ENCODE data around the gene SLC33A1.
"Not testable (repeated sequence)": the region's sequence is repeated elsewhere in the genome, so short reads cannot be mapped to it uniquely, and the experiment has no call there.

Gene SLC33A1

GRCh38 chr3:155854141-155854940 lies at the start of gene SLC33A1:
TSS of gene SLC33A1 (minus strand) at chr3:155854427. CDS start at chr3:155853997, 430 bp downstream.
- peak; percentile 98 for DNase-seq (ENCODE audit: low read depth)

DNA sequence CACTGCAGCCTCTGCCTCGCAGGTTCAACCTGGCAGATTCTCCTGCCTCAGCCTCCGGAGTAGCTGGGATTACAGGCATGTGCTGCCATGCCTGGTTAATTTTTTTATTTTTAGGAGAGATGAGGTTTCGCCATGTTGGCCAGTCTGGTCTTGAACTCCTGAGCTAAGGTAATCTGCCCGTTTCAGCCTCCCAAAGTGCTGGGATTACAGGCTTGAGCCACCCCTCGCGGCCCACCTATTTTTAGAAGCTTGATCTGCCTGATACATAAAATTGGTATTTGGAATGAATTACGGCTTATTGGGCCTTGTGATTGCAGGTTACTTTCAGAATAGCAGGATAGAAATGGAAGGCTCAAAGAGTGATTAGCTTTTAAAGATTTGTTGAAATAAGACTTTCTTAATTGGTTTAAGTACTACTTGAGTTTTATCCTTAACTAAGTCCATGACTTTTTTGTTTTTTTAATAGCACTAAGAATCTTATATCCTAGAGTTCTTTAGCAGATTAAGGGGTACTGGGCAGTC lies 41.2 kb upstream of the SLC33A1 start:
- no peak for DNase-seq (ENCODE audit: low read depth)

DNA sequence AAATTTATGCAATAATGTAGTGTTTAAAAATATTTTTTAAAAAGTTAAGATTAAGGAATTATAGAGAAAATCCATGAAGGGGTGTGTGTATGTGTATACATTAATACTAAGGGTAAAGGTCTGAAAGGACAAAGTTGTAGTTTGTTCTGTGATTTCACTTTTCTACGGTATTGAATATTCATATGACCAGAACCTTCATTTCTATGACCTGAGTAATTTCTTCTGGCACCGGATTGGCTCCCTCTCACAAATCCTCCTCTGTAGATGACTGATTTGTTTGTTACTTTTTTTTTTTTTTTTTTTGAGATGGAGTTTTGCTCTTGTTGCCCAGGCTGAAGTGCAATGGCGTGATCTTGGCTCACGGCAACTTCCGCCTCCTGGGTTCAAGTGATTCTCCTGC lies 37.1 kb upstream of the SLC33A1 start:
- DNase-seq (ENCODE audit: low read depth): no peak

- no peak for DNase-seq (ENCODE audit: low read depth)
Observed at GRCh38 chr3:155890671-155891190, 36.5 kb upstream of the SLC33A1 start.

DNA sequence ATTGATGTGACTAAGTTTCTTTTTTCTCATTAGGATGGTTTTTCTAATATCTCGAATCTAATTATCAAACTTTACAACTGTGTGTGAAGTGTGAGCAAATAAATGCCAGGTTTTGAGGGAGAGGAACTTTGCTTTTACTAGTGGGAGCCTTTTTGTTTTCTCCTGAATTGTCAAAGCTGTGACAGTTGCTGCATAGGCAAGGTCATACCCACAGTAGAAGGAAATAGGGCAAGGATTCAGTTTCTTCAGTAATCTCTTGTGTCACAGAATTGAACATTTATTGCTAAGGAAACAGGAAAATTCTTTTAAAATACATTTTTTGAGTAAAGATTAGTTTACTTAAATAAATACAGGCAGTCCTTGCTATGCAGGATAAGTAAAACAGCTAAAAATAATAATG lies 35.7 kb upstream of the SLC33A1 start:
- no peak for DNase-seq (ENCODE audit: low read depth)

DNA sequence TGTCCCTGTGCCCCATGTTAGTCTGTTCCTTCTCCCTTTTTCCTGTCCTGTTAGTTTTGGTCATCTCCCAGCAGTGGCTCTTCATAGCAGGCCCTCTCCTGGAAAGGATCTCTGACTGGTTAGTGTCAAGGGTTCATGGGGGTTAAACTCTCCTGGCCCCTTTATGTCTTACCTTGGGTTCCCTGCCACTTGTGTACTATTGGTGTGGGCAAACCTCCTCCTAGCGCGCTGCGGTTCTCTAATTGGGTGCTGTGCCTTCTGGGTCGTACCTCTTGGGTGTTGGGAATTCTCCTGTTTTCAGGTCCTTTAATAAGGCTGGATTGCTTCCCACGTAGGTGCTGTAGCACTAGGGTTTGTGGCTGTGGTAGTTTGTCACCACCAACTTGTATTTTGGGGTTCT lies 35.0 kb upstream of the SLC33A1 start:
- no peak for DNase-seq (ENCODE audit: low read depth)

GRCh38 chr3:155886915-155887314 lies 32.7 kb upstream of the SLC33A1 start:
- no peak for DNase-seq (ENCODE audit: low read depth)

DNA sequence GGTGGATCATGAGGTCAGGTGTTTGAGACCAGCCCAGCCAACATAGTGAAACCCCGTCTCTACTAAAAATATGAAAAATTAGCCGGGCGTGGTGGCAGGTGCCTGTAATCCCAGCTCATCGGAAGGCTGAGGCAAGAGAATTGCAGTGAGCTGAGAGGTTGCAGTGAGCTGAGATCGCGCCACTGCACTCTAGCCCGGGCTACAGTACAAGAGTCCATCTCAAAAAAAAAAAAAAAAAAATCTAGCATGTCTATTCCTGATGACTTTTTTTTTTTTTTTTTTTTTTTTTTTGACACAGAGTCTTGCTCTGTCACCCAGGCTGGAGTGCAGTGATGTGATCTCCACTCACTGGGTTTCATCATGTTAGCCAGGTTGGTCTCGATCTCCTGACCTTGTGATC lies 32.1 kb upstream of the SLC33A1 start:
- DNase-seq (ENCODE audit: low read depth): not testable (repeated sequence)

DNA sequence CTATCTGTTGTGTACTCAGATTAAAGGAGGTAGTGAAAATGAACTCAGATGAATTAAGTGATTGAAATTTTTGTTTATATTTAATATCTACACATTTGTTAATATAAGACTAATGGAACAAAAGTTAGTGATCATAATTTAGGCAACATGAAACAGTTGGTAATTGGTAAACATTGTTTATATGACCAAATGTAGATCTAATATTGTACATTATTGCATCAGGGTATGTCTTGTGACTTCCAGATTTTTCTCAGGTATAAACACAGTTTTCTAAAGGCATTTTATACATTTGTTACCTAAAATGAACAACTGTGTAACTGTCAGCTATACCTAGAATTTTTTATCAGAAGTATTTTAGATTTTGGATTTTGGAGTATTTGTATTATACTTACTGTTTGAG lies 31.1 kb upstream of the SLC33A1 start:
- DNase-seq (ENCODE audit: low read depth): no peak

GRCh38 chr3:155884292-155884691 lies 30.1 kb upstream of the SLC33A1 start:
- no peak for DNase-seq (ENCODE audit: low read depth)

GRCh38 chr3:155880286-155880685 lies 26.1 kb upstream of the SLC33A1 start:
- DNase-seq (ENCODE audit: low read depth): no peak

DNA sequence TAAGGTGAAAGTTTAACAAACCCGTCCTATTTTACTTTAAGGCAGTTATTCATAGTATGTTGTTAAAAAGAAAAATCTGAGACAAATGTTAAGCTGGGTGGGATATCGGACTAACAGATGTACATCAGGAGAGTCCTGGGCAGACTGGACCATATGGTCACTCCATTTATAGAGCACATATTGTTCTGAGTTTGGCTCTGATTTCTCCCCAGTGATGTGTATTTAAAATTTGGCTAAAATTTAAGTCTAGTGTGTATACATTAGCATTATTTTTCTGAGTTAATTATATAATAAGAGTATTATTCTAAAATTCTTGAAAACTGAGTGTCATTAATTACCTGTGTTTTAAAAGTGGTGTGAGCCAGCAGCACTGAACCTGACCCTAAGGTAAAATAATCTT lies 22.3 kb upstream of the SLC33A1 start:
- no peak for DNase-seq (ENCODE audit: low read depth)

DNA sequence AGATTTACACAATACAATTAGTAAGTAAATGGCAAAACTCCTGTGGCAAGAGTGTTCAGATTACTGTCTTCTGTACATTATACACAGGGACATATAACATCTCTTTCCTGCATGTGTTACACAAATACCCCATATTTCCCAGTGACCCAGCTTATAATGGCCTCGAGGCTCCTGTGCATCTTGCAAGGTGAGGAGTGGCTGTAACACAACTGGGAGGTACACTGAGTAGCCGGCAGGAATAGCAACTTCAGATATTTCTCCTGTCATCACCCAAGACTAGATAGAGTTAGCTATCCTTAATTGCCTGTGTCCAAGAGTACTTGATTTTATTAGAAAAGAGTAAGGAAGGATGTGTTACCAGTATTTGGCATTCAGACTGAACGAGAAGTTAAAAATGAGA lies 21.8 kb upstream of the SLC33A1 start:
- no peak for DNase-seq (ENCODE audit: low read depth)

- no peak for DNase-seq (ENCODE audit: low read depth)
Observed at GRCh38 chr3:155872904-155873646, 18.8 kb upstream of the SLC33A1 start.

DNA sequence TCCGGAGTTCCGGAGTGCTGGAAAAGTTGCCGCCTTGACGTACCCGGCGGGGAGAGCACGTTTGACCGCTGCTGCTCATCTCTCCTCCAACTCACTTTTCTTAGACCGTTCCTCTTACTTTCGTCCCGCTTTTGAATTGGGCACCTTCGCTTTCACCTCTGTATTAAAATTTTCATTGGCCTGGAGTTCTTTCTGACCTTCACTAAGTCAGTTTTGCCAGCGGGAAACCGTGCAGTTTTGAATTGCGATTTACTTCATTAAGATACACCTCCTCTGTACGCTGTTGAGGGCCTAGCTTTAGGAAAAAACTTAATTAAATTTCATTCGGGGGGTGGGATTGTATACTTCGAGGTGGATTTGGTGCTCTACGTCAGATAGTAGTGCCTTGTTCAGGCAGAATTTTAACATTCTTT lies 17.5 kb upstream of the SLC33A1 start:
- DNase-seq (ENCODE audit: low read depth): no peak

GRCh38 chr3:155870945-155871745 lies 16.9 kb upstream of the SLC33A1 start:
- peak; percentile 32 for DNase-seq (ENCODE audit: low read depth)

- peak; percentile 90 for DNase-seq (ENCODE audit: low read depth)
Observed at GRCh38 chr3:155870133-155870944, 16.1 kb upstream of the SLC33A1 start, which contains the start of gene GMPS. TSS of gene GMPS (plus strand) at chr3:155870650. CDS start at chr3:155870871, 221 bp downstream.

- no peak for DNase-seq (ENCODE audit: low read depth)
Observed at GRCh38 chr3:155869691-155870090, 15.5 kb upstream of the SLC33A1 start.

DNA sequence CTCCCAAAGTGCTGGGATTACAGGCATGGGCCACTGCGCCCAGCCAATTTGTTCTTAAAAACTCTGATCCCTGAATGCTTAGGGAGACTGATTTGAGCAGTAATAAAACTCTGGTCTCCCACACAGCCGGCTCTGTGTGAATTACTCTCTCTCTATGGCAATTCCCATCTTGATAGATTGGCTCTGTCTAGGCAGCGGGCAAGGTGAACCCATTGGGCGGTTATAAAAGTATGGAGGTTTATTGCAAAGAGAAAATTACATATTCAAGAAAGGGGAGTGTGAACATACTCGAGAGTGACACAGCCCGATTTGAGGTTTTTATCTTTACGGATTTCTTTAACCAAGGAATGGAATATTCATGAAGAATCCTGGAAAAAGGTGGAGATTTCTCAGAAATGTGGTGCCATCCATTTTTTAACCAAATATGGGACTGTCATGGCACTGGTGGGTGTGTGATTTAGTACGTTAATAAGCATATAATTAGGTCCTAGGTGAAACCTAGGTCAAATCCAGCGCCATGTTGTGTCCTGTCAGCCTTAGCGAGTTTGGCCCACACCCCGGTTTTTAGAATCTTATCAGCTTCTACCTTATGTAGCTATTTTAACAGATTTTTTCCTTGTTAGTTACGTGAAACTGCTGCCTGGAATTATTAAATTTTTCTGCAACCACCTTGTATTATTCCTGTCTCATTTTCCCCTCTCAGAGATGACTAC lies 9.0 kb upstream of the SLC33A1 start:
- no peak for DNase-seq (ENCODE audit: low read depth)

DNA sequence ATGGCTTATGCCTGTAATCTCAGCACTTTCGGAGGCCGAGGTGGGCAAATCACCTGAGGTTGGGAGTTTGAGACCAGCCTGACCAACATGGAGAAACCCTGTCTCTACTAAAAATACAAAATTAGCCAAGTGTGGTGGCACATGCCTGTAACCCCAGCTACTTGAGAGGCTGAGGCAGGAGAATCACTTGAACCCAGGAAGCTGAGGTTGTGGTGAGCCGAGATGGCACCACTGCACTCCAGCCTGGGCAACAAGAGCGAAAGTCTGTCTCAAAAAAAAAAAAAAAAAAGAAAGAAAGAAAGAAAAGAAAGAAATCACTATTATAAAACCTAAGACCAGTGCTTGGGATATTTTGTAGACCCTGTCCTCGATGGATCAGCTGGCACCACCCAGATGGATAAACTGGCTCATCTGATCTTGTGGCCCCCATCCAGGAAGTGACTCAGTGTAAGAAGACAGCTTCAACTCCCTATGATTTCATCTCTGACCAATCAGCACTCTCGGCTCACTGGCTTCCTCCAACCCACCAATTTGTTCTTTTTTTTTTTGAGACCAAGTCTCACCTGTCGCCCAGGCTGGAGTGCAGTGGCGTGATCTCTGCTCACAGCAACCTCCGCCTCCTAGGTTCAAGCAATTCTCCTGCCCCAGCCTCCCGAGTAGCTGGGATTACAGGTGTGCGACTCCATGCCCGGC lies 8.2 kb upstream of the SLC33A1 start:
- peak; percentile 37 for DNase-seq (ENCODE audit: low read depth)

Measured in activated gamma-delta T cell treated with anti-CD3 and anti-CD28 coated beads, Interleukin-2, amount 50 U/mL, for 16 hours (primary cell).